ENCODE measurements around the gene INPP1.

GRCh38 chr2:190328573-190329147 is 14.7 kb upstream of the INPP1 start:
- no peak for TF ChIP-seq CTCF (IDR thresholded peaks at IDR 0.05)
- TF ChIP-seq POLR2A (IDR thresholded peaks at IDR 0.05): no peak
